AG10803 (cell line): ENCODE results near the gene RRAGC.
"Not testable (repeated sequence)": the region's sequence is repeated elsewhere in the genome, so short reads cannot be mapped to it uniquely, and the experiment has no call there.

ENCODE experiments used
- DNase-seq: peaks from one replicate; pipeline ENCODE4 v3.0.0; 2010; ENCODE audit warnings: low read depth
- H3K4me3 ChIP-seq: 2 replicates; pipeline ENCODE4 v1.5.1; 2011; ENCODE audit warnings: mild to moderate bottlenecking, low read length, control low read depth
- TF ChIP-seq, protein P1 (sequence below): conservative IDR thresholded peaks from 2 replicates; pipeline ENCODE4 v1.5.1; 2011; ENCODE audit warnings: mild to moderate bottlenecking, low read length, control low read depth, inconsistent platforms

Gene RRAGC

DNA sequence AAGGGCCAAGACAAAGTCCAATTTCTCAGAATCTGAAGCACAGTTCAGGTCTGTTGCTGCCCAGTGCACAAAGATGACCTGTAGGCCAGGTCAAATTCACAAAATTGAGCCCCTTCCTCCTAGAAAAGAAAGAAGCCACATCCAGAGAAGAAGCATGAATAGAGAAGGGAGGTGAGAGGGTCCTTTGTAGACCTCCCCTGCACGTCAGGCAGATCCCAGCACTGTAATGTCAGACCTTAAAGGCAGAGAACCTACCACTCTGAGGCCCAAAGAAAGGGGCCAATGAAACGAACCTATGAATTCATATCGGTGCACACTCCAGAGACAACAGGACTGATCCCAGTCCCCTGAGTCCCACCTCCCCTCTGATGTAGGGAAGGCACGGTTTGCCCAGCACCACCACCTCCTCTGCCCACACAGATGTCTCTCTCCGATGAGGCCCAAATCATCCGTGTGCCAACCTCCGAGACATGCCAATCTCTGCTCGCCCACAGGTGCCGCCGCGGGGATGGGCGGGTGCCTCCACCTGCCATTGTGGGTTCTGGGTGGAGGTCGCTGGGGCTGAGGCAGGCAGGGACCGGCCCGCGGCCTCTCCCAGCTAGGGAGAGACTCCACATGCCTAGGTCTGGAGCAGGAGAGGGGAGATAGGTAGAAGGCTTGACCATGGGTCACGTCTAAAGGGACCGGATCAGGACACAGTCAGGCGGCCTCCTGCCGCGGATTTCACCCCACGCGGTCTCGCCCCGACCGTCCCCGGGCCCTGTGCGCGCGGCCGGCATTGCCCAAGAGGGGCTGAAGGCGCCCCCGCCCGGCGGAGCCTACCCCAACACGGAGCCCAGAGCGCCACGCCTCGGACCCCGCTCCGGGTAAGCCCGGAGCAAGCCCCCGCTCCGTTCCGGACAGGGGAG lies 42.1 kb downstream of the RRAGC start:
- DNase-seq: no peak
- TF ChIP-seq, protein P1, sequence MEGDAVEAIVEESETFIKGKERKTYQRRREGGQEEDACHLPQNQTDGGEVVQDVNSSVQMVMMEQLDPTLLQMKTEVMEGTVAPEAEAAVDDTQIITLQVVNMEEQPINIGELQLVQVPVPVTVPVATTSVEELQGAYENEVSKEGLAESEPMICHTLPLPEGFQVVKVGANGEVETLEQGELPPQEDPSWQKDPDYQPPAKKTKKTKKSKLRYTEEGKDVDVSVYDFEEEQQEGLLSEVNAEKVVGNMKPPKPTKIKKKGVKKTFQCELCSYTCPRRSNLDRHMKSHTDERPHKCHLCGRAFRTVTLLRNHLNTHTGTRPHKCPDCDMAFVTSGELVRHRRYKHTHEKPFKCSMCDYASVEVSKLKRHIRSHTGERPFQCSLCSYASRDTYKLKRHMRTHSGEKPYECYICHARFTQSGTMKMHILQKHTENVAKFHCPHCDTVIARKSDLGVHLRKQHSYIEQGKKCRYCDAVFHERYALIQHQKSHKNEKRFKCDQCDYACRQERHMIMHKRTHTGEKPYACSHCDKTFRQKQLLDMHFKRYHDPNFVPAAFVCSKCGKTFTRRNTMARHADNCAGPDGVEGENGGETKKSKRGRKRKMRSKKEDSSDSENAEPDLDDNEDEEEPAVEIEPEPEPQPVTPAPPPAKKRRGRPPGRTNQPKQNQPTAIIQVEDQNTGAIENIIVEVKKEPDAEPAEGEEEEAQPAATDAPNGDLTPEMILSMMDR: no peak

DNA sequence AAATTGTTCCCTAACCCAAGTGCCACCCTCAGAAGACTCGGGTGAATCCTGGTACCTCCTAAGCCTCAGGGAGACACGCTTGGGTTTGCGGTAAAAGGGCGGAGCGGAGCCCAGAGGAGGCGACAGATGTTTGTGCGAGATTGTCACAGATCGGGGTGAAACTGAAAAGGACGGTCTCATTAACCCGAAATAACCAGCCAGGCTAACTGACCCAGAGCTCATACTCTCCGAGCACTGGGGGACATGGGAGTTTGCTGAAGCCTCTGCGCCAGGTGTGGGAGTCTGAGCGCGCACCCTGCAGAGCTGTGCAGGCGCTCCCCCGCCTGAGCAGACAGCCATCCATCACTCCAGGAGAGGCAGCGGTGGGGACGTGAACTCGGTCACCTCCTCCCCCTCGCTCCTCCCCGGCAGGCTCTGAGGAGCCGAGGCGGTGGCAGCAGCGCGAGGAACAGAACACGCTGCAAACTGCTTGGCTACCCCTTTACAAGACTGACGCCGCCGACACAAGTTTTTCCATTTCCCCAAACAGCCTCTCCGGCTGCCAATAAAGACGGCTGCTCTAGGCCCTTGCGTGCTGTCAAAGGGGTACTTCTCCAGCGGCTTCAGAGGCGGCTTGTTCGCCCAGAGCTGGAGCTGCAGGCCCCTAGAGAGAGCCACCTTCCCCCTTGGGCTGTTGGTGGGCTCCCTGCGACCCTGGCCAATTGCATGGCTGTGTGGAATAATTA lies 43.5 kb downstream of the RRAGC start:
- TF ChIP-seq, protein P1: no peak
- DNase-seq: no peak
- no peak overlapping the region for H3K4me3 ChIP-seq

More for the DNA sequence above, 42.1 kb downstream of the RRAGC start:
- H3K4me3 ChIP-seq: no peak overlapping the region

DNA sequence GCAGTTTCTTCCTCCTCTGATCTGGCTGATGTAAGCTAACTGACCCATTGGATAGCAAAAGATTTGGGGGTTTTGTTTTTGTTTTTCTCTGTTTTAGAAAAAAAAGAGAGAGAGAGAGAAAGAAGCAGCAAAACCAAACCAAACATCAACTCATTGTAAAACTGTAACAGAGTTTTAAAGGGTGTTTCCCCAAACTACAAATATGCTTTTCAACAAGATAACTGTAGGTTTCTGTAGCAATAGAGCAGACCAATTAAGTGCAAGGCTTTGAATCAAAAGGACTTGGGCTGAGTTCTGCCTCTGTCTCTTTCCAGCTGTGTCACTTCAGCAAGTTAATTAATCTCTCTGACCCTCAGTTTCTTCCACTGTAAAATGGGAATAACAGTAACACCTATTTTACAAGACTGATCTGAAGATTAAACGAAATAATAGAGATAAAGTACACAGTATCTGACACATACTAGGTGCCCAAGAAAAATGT lies 44.5 kb downstream of the RRAGC start:
- TF ChIP-seq, protein P1: no peak

DNA sequence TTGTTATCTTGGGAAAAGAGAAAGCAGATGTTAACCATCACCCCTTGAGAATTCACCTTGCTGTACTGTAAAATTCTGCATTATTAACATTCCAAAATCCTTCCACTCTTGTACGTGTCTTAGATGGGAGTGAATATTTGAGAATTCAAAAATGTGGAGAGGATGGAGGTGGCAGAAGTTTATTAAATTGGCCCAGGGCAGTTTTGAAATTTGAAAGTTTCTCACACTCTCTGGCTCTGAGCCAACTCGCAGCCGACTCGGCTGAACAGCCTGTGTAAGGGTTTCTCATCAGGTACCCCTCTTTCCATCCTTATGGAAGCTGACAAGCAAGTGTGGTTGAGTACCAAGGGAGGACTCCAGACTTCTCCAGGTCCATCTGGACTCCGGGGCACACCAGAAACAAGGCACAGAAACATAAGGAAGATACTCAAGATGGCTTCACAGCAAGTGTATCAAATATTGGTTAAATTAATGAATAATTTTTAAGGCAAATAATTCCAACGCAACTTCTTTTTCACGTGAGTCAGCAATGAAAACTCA lies 45.1 kb downstream of the RRAGC start:
- DNase-seq: no peak
- no peak overlapping the region for H3K4me3 ChIP-seq
- TF ChIP-seq, protein P1: no peak

More for the DNA sequence above, 44.5 kb downstream of the RRAGC start:
- no peak for DNase-seq
- H3K4me3 ChIP-seq: no peak overlapping the region

DNA sequence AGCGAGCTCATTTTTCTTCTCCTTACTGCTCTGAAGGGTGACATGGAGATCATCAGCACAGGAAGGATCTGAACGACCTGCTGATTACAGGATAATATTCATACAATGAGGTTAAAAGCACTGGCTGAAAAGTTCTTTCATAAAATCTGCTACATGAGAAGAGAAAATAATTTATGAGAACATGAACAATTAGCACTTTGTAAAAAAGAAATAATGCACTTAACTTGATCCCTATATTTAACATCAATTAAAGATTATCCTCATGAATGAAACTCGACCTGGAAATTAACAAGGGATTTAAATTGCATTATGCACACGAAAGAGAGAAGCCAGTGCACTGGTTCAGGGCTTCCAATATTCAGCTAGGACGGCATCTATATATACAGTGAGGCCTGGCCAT lies 46.6 kb downstream of the RRAGC start:
- TF ChIP-seq, protein P1: no peak

DNA sequence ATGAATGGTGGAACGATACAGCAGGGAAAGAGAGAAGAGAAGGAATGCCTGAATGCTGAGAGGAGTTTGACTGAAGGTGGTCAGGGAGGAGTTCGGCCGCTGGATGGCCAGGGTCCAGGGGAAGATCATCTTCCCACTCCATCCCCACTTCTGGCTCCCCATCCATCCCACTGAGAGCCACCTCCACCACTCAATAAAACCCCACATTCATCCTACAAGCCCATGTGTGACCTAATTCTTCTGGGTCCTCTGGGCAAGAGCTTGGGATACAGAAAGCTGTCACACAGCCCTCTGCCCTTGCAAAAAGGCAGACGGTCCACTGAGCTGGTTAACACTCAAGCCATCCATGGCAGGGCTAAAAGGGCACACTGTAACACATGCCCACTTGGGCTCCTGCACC lies 48.1 kb downstream of the RRAGC start:
- not testable (repeated sequence) for H3K4me3 ChIP-seq, DNase-seq

More for the DNA sequence above, 46.6 kb downstream of the RRAGC start:
- H3K4me3 ChIP-seq: no peak overlapping the region
- no peak for DNase-seq

DNA sequence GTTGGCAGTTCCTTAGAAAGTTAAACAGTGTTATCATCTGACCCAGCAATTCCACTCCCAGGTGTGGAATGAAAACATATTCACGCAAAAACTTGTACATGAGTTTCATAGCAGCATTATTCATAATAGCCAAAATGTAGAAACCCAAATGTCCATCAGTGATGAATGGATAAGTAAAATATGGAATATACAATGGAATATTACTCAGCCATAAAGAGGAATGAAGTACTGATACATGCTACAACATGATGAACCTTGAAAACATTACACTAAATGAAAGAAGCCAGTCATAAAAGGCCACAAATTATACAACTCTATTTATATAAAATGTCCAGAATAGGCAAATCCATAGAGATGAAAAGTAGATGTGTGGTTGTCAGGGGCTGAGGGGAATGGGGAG lies 53.5 kb downstream of the RRAGC start:
- TF ChIP-seq, protein P1: no peak
- no peak for DNase-seq

More for the DNA sequence above, 53.5 kb downstream of the RRAGC start:
- H3K4me3 ChIP-seq: no peak overlapping the region
